ENCODE results near the gene EBI3. TPM values are rescaled to one million over a fixed set of nuclear protein-coding genes. Genes with fewer than 3 reads are reported as not detected.
A peak's percentile ranks its signal among the peaks of the same experiment; 100 is the strongest.

Gene EBI3
- total and polyA plus RNA-seq, 2 of the 13 experiments (the other 11 are each of a cell fraction or from before 2014, with no cell fraction given), result 3.4 TPM; not detected in 1

DNA sequence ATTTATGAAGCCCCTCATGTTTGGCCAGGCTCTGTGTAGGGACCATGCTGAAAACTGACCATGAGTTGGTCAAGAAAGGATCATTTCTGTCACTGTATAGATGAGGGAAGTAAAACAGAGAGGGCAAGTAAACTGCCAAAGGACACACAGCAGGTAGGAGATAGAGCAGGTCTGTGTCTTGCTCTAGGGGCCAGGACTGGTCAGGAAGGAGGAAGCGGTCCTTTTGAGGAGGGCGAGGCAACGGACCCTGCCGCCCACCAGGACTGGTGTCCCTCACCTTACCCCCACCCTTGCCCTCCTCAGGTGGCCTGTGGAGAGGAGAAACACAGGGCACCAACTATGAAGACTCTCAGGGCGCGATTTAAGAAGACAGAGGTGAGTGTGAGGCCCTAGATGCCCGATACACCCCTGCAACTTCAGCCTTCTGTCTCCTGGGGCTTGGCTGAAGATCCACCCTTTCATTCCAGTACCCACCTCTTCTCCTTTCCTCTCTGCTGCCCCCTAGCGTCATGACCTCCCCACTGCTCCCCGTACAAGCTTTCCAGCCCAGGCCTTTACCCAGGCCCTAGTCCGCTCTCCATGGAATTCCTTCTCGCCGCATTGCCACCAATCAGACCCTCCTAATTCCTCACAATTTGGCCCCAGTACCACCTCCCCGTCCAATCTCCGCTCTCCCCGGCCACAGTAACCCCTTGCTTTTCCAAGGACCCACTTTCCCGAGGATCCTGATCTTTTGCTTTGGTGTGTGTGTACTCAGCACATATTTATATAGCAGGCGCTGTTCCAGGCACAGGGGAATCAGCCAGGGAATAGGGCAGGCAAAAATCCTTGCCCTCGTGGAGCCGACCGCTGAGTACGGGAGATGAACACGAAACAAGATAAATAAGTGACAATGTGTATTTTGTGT, 43.0 kb upstream of the EBI3 start (continued):
- peak; percentile 38; the same call in 1 of the 2 replicates for TF ChIP-seq SAP130 (CRISPR knock-in tag; IDR thresholded peaks at IDR 0.05; ENCODE audit: low read depth)
- TF ChIP-seq ZNF441 (CRISPR knock-in tag; IDR thresholded peaks at IDR 0.05; ENCODE audit: borderline replicate concordance), result no peak
- TF ChIP-seq FOXO4 (CRISPR knock-in tag; conservative IDR thresholded peaks at IDR 0.05), result 0 out of 2 replicates have a peak, but pooled peaks have one; percentile 77
- no peak for TF ChIP-seq ZFP1 (CRISPR knock-in tag; IDR thresholded peaks at IDR 0.05)
- TF ChIP-seq SOX13 (IDR thresholded peaks at IDR 0.05), result no peak
- TF ChIP-seq SOX13 (CRISPR knock-in tag; conservative IDR thresholded peaks at IDR 0.05 in 1 of 2, IDR thresholded peaks at IDR 0.05 in 1 of 2), result 0 out of 4 replicates have a peak, but pooled peaks of 1 of the 2 experiments have one; percentile 3
- TF ChIP-seq, protein P1, sequence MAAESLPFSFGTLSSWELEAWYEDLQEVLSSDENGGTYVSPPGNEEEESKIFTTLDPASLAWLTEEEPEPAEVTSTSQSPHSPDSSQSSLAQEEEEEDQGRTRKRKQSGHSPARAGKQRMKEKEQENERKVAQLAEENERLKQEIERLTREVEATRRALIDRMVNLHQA (CRISPR knock-in tag; IDR thresholded peaks at IDR 0.05), result no peak
- no peak for TF ChIP-seq ZNF773 (CRISPR knock-in tag; IDR thresholded peaks at IDR 0.05; ENCODE audit: borderline replicate concordance)
- TF ChIP-seq ZFX (CRISPR knock-in tag; IDR thresholded peaks at IDR 0.05; ENCODE audit: low read depth), result peak; percentile 73
- TF ChIP-seq ZKSCAN8 (CRISPR knock-in tag; IDR thresholded peaks at IDR 0.05; ENCODE audit: borderline replicate concordance), result no peak
- TF ChIP-seq, protein P2, sequence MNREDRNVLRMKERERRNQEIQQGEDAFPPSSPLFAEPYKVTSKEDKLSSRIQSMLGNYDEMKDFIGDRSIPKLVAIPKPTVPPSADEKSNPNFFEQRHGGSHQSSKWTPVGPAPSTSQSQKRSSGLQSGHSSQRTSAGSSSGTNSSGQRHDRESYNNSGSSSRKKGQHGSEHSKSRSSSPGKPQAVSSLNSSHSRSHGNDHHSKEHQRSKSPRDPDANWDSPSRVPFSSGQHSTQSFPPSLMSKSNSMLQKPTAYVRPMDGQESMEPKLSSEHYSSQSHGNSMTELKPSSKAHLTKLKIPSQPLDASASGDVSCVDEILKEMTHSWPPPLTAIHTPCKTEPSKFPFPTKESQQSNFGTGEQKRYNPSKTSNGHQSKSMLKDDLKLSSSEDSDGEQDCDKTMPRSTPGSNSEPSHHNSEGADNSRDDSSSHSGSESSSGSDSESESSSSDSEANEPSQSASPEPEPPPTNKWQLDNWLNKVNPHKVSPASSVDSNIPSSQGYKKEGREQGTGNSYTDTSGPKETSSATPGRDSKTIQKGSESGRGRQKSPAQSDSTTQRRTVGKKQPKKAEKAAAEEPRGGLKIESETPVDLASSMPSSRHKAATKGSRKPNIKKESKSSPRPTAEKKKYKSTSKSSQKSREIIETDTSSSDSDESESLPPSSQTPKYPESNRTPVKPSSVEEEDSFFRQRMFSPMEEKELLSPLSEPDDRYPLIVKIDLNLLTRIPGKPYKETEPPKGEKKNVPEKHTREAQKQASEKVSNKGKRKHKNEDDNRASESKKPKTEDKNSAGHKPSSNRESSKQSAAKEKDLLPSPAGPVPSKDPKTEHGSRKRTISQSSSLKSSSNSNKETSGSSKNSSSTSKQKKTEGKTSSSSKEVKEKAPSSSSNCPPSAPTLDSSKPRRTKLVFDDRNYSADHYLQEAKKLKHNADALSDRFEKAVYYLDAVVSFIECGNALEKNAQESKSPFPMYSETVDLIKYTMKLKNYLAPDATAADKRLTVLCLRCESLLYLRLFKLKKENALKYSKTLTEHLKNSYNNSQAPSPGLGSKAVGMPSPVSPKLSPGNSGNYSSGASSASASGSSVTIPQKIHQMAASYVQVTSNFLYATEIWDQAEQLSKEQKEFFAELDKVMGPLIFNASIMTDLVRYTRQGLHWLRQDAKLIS (CRISPR knock-in tag; IDR thresholded peaks at IDR 0.05), result no peak
- no peak for TF ChIP-seq HES4 (CRISPR knock-in tag; IDR thresholded peaks at IDR 0.05; ENCODE audit: borderline replicate concordance)
- peak; percentile 85 for TF ChIP-seq ZNF652 (CRISPR knock-in tag; IDR thresholded peaks at IDR 0.05; ENCODE audit: borderline replicate concordance, low read depth)
- TF ChIP-seq, protein P3, sequence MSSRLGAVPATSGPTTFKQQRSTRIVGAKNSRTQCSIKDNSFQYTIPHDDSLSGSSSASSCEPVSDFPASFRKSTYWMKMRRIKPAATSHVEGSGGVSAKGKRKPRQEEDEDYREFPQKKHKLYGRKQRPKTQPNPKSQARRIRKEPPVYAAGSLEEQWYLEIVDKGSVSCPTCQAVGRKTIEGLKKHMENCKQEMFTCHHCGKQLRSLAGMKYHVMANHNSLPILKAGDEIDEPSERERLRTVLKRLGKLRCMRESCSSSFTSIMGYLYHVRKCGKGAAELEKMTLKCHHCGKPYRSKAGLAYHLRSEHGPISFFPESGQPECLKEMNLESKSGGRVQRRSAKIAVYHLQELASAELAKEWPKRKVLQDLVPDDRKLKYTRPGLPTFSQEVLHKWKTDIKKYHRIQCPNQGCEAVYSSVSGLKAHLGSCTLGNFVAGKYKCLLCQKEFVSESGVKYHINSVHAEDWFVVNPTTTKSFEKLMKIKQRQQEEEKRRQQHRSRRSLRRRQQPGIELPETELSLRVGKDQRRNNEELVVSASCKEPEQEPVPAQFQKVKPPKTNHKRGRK (CRISPR knock-in tag; IDR thresholded peaks at IDR 0.05), result 0 out of 2 replicates have a peak, but pooled peaks have one; percentile 60
- TF ChIP-seq KLF6 (CRISPR knock-in tag; IDR thresholded peaks at IDR 0.05), result 0 out of 2 replicates have a peak, but pooled peaks have one; percentile 68
- TF ChIP-seq ATM (IDR thresholded peaks at IDR 0.05; ENCODE audit: borderline replicate concordance), result no peak
- no peak for TF ChIP-seq SPEN (CRISPR knock-in tag; IDR thresholded peaks at IDR 0.05; ENCODE audit: low read depth)
- no peak for TF ChIP-seq ZNF282 (IDR thresholded peaks at IDR 0.05; ENCODE audit: partially characterized antibody)
- TF ChIP-seq PCBP1 (IDR thresholded peaks at IDR 0.05; ENCODE audit: borderline replicate concordance, low read depth, low read length), result no peak
- TF ChIP-seq ZNF207 (IDR thresholded peaks at IDR 0.05; ENCODE audit: borderline replicate concordance), result no peak
